HG03575 (cell line): ENCODE measurements around the gene GALNT9.
"Not testable (repeated sequence)": the region's sequence is repeated elsewhere in the genome, so short reads cannot be mapped to it uniquely, and the experiment has no call there.

Experiments used
- ATAC-seq: cut with Tn5 transposase; IDR thresholded peaks from one replicate; pipeline ENCODE4 v1.9.1; 2021; ENCODE audit not compliant: unreplicated experiment, insufficient number of reproducible peaks, low FRiP score; ENCODE audit errors: extremely low read depth

Gene GALNT9

DNA sequence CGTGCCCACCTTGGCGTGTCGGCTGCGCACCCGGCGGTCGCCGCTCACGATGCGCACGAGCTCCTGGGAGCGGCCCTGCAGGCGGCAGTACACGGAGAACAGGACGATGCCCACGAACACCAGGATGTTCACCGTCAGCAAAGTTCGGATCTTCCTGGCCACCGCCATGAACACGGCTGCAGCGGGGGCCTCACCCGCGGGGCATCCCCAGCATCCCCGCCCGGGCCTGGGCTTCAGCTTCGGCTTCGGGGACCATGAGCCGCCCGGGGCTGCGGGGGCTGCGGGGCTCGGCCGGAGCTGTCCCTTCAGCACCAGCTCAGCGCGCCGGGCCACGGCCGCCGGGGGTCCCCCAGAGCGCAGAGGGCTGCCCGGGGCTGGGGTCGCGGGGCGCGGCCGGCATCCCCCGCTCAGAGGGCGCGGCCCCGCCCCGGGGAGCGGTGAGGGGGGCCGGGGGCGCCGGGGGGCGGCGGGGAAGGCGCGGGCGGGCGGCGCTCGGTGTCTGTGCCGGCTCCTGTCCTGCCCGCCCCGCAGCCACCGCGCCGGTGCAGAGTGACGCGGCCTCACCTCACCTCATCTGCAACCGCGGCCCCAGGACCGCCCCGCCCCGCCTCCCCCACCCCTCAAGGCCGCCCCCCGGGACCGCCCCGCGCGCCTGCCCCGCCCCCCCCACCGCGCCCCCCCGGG lies at the start of gene GALNT9:
Gene GALNT9, minus strand, starts transcription at position 554 of the 684 bp plus-strand sequence. Its CDS starts 386 bp downstream, at position 168.
- no peak for ATAC-seq

DNA sequence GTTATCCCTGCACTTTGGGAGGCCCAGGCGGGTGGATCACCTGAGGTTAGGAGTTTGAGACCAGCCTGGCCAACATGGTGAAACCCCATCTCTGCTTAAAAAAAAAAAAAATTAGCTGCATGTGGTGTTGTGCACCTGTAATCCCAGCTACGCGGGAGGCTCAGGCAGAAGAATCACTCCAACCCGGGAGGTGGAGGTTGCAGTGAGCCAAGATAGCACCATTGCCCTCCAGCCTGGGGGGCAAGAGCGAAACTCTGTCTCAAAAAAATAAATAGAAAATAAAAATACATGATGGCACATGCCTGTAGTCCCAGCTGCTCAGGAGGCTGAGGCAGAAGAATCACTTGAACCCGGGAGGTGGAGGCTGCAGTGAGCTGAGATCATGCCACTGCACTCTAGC lies 49.7 kb upstream of the GALNT9 start:
- ATAC-seq: not testable (repeated sequence)

- no peak for ATAC-seq
Observed at GRCh38 chr12:132377147-132377546, 47.8 kb upstream of the GALNT9 start.

DNA sequence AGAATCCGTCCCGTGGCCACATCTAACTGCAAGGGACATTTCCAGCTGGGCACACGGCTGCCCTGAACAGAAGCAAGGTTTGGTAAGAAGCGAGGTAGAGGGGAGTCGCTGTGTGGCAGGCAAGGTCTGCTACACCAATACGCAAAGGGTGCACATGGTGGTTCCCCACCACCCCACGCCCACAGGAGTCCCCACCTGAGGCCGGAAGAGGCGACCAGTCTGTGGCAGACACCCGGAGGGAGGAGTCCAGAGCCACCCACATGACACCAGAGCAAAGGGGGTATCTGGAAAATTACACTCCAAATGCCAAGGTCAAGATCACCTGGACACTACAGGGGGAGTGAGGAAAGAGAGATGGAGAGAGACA lies 47.1 kb upstream of the GALNT9 start:
- no peak for ATAC-seq

GRCh38 chr12:132375747-132376463 lies 46.5 kb upstream of the GALNT9 start:
- ATAC-seq: no peak

DNA sequence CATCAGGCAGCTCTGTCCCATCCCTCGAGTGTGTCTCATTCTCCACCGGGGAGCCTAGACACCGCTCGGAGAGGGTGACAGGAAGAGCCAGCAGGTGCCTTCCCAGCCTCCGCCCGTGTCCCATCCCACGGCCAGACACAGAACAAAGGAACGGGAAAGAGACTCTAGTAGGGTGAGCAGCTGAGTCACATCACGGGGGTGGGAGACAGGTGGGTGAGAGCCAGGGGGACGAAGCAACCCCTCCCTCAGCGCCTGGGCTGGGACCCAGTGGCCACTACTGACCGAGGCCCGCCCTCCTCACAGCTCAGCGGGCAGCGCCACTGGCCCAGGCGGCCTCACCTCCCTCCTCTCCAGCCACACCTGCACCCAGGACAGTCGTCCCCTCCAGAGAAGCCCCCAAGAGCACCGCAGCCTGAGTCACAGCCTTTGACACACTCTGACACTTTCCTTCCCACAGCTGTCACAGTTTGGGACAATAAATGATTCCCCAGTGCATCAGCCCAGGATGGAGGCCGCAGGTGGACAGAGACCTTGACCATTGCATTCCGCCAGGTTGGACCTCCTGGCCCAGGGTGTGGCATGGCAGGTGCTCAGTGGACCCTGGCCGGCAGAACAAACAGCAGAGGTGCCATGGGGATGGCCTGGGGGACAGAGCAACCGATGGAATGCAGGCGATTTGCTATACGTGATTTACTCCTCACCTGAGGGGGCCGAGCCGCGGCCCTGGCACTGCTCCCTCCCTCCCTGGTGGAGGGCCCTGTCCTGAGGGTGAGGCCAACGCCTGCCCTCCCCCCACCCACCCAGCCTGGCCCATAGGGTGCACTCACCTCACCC lies 45.4 kb upstream of the GALNT9 start:
- ATAC-seq: no peak

DNA sequence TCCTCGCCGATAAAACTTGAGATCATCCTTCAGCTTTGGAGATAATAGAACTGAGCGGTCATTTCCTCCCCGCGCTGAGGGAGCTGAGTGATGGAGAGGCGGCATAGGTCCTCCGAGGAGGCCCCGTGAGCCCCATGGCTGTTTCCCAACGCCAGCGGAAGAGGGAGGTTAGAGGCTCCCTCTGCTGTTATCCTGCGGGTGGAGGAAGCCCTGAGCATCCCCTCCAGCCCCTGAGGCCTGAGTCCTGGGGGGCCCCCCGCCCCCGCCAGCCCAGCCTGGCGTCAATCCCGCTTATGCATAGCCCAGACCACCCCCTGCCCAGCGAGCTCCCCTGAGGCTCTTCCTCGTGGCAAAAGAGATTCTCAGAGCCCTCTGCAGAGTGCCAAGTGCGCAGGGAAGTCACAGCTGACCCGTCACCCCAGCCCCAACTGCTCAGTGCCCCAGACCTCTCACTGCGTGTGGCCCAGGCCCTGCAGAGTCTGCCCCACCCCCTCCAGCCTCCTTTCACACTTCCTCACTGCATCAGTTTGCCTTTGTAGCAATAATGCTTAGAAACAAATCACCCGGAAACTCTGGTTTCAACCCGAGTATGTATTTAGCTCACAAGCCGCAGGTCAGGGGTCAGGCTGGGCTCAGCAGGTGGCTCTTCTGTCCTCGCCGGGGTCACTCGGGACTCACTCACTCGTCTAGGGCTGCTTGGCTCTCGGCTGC lies 44.7 kb upstream of the GALNT9 start:
- ATAC-seq: no peak

- no peak for ATAC-seq
Observed at GRCh38 chr12:132367852-132368251, 38.5 kb upstream of the GALNT9 start.

- ATAC-seq: no peak
Observed at GRCh38 chr12:132367071-132367851, 37.9 kb upstream of the GALNT9 start.

DNA sequence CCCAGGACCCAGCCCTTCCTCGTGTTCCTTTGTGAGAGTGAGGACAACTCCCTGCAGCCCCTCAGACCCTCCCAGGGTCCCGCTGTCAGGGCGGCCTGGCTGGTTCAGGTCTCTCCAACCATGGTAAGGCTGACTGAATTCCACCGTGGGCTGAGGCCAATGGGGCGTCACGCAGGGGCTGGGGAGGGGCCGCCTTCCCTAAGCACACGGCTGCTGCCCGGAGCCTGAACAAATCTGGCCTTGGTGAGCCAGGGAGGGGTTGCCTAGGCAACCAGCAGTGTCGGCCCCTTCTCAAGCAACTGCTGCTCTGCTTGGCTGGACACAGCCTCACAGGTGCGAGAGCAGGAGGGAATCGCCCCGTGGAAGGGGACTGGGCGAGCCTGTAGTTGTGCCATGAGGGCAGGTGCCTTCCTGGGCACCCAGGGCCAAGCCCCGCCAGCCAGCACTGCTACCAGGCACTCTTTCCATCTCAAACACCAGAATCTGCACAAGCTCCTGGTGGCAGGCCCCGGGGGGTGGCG lies 37.0 kb upstream of the GALNT9 start:
- ATAC-seq: no peak

DNA sequence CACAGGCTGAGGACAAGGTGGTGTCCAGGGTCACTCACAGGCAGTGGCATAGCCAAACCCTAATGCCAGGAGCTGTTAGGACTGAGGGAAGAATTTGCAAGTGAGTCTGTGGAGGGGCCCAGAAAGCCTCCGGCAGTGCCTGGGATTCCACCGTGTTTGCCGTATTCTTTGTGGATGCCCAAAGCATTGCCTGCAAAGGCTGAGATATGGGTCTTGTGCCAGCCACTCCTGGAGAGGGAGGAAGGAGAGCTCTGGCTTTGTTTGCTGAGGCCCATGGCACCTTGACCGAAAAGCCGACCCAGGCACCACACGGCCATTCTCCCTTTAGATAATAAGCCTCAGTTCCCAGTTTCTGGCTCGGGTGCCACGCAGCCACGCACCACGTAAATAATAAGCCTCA lies 35.8 kb upstream of the GALNT9 start:
- ATAC-seq: no peak

GRCh38 chr12:132364348-132364902 lies 35.0 kb upstream of the GALNT9 start:
- no peak for ATAC-seq

DNA sequence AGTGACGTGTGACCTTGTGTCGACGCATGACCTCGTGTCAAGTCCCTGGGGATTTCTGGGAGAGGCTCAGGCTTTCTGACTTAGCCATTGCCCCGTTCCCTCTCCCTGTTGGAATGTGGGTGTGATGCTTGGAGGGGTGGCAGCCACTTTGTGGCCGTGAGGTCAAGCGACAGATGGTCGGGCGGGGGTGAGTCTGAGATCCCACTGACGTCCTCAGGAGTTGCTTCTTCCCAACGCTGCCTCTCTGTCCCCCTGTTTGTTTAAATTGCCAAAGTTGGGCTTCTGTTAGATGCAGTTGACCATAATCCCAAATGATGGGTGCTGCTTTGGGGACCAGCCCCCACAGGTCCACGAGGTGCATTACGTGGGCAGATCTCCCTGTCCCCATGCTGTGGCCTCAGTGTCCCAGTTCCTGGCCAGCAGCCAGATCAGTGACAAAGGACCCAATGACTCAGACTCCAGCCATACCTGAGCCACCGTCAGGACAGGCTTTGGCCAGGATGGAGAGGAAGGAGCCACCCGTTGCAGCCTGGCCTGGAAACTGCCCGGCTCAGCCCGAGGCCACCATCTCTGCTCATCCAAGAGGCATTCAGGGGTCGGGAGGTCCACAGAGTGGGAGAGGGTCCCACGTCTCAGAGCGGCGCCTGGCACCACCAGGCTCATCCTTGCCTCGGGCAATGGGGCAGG lies 34.4 kb upstream of the GALNT9 start:
- no peak for ATAC-seq

GRCh38 chr12:132362996-132363660 lies 33.7 kb upstream of the GALNT9 start:
- ATAC-seq: no peak

DNA sequence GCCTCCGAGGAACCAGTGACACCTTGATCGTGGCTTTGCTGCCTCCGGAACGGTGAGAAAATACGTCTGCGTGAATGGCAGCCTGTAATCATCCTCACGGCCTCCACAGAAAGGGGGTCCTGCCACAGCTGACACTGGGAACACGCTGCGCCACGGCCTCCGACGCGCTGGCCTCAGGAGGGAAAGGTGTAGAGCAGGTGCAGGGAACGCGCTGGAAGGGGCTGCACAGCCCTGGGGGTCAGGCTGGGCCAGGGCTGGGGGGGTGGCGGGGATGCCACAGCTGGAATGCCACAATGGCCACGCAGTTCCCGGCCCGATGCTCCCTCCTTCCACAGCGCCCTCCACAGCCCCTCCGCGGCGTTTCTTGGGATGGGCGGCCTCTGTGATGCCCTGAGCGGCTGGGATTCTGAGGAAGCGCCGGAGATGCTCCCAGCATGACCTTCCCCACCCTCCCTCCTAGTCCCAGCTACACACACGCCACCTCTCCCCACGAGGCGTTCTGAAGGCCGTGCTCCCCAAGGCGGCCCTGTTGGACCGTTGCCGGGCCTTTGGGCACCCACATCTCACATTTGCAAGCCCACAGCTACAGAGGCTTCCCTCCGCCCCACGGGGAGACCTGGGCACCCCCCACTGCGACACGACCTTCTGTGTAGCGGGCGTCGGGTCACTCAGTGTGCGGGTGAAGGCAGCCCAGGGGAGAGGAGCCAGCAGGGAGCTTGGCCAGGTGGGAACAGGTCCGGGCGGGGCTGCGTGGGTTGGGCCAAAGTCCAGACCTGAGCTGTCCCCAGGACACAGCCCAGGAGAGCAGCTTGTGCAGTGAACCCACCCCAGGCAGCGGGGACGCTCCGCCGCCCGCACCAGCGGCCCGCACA lies 31.8 kb upstream of the GALNT9 start:
- no peak for ATAC-seq

DNA sequence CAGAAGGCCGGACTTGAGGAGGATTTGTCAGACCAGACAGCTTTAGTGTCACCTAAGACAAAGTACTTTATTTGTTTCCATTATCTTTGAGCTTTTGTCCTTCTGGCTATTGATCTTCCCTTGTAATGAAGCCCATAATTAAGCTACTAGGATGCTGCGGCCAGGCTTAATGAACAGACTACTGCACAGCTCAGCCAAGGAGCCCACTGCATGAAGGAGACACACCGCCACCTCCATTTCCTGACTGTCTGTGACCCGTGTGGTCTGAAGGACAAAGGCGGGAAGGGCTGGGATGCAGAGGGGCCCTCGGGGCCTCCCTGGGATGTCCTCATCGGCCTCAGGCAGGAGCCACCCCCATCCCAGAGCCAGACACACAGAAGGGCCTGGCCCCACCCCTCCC lies 31.0 kb upstream of the GALNT9 start:
- no peak for ATAC-seq
